GM10248 (cell line): Measurements from ENCODE around the gene RASL12.
"Not testable (repeated sequence)": the region's sequence is repeated elsewhere in the genome, so short reads cannot be mapped to it uniquely, and the experiment has no call there.

ENCODE experiments used
- CTCF ChIA-PET: fragments of 300-600 bp; sonication (Branson Sonifier 250); formaldehyde crosslinking; extraction: SDS; loops from one replicate; lab custom pipeline; 2021; ENCODE audit warnings: antibody characterized with exemption; lab: Yijun Ruan, JAX
- POLR2A ChIA-PET: fragments of 350-650 bp; sonication (Branson Sonifier 250); formaldehyde crosslinking; extraction: SDS; loops from one replicate; lab custom pipeline; 2020; ENCODE audit warnings: antibody characterized with exemption; lab: Yijun Ruan, JAX
- DNase-seq: peaks from one replicate; pipeline ENCODE4 v3.0.0; 2012; ENCODE audit errors: extremely low spot score
- TF ChIP-seq, protein P1 (sequence below): IDR thresholded peaks from 2 replicates; pipeline ENCODE4 v1.5.1; 2012; ENCODE audit warnings: mild to moderate bottlenecking, low read depth; ENCODE audit errors: extremely low read depth, missing control alignments, control extremely low read depth

RASL12 gene

DNA sequence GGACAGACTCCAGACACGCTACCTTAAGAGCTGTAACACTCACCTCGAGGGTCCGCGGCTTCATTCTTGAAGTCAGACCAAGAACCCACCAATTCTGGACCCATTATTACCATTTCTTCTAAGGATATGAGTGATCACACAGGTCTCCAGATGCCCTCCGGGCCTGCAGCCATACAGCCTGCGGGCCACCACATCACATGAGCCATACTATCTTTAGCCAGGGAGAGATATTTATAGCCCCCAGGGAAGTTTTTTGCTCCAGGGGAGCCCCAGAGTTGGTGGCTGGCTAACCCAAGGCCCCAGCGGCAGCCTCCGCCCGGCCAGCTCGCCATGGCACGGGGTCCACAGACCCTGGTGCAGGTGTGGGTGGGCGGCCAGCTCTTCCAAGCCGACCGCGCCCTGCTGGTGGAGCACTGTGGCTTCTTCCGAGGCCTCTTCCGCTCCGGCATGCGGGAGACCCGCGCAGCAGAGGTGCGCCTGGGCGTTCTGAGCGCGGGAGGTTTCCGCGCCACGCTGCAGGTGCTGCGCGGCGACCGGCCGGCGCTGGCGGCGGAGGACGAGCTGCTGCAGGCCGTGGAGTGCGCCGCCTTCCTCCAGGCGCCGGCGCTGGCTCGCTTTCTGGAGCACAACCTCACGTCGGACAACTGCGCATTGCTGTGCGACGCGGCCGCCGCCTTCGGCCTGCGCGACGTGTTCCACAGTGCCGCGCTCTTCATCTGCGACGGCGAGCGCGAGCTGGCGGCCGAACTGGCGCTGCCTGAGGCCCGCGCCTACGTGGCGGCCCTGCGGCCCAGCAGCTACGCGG, 8.9 kb upstream of the RASL12 start, which contains the start of gene KBTBD13:
Gene KBTBD13, plus strand, starts transcription at position 261 of the 805 bp plus-strand sequence. Its CDS starts 70 bp downstream, at position 331.
- CTCF ChIA-PET, result interaction anchor here (0.8 to 4.7 kb wide), 5 partner anchors 9 to 43 kb away, joined by 3 to 44 read pairs (median 21); partner anchors contain the start of gene RASL12
- no peak for DNase-seq
- POLR2A ChIA-PET, result no interaction called here
- TF ChIP-seq, protein P1, sequence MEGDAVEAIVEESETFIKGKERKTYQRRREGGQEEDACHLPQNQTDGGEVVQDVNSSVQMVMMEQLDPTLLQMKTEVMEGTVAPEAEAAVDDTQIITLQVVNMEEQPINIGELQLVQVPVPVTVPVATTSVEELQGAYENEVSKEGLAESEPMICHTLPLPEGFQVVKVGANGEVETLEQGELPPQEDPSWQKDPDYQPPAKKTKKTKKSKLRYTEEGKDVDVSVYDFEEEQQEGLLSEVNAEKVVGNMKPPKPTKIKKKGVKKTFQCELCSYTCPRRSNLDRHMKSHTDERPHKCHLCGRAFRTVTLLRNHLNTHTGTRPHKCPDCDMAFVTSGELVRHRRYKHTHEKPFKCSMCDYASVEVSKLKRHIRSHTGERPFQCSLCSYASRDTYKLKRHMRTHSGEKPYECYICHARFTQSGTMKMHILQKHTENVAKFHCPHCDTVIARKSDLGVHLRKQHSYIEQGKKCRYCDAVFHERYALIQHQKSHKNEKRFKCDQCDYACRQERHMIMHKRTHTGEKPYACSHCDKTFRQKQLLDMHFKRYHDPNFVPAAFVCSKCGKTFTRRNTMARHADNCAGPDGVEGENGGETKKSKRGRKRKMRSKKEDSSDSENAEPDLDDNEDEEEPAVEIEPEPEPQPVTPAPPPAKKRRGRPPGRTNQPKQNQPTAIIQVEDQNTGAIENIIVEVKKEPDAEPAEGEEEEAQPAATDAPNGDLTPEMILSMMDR, result no peak

DNA sequence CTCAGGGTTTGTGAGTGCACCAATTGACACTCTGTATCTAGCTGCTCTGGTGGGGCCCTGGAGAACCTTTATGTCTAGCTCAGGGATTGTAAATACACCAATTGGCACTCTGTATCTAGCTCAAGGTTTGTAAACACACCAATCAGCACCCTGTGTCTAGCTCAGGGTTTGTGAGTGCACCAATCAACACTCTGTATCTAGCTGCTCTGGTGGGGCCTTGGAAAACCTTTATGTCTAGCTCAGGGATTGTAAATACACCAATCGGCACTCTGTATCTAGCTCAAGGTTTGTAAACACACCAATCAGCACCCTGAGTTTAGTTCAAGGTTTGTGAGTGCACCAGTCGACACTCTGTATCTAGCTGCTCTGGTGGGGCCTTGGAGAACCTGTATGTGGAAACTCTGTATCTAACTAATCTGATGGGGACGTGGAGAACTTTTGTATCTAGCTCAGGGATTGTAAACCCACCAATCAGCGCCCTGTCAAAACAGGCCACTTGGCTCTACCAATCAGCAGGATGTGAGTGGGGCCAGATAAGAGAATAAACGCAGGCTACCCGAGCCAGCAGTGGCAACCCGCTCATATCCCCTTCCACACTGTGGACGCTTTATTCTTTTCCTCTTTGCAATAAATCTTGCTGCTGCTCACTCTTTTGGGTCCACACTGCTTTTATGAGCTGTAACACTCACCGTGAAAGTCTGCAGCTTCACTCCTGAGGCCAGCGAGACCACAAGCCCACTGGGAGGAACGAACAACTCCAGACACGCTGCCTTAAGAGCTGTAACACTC, 8.0 kb upstream of the RASL12 start:
- CTCF ChIA-PET, result interaction anchor here (0.9 to 4.7 kb wide), 5 partner anchors 8 to 42 kb away, joined by 4 to 44 read pairs (median 21); partner anchors contain the start of gene RASL12

DNA sequence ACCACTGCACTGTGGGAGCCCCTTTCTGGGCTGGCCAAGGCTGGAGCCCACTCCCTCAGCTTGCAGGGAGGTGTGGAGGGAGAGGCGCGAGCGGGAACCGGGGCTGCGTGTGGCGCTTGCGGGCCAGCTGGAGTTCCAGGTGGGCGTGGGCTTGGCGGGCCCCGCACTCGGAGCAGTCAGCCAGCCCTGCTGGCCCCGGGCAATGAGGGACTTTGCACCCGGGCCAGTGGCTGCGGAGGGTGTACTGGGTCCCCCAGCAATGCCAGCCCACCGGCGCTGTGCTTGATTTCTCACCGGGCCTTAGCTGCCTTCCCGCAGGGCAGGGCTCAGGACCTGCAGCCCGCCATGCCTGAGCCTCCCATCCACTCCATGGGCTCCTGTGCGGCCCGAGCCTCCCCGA, 7.2 kb upstream of the RASL12 start:
- POLR2A ChIA-PET, DNase-seq: not testable (repeated sequence)
- CTCF ChIA-PET, result interaction anchor here (0.9 to 10.5 kb wide), 4 partner anchors 12 to 41 kb away, joined by 4 to 72 read pairs (median 4); no protein-coding TSS in a partner anchor

More for the DNA sequence above, 8.0 kb upstream of the RASL12 start:
- POLR2A ChIA-PET, DNase-seq: not testable (repeated sequence)

DNA sequence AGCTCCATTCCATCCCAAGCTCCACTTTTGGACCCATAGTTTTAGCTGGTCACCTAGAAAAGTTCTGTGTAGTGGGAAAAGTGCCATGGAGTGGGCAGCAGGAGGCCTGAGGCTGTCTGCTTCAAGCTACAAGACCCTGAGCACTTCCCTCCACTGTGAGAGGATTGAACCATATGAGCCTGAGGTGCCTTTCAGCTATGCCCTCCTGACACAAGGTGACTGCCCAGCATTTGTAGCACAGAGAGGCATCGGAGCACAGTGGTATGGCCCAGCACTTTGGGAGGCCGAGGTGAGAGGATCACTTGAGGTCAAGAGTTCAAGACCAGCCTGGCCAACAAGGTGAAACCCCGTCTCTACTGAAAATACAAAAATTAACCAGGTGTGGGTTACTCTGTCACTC, 4.8 kb upstream of the RASL12 start:
- ChIA-PET CTCF (interaction anchor here (1.2 to 10.5 kb wide), 3 partner anchors 20 to 341 kb away, joined by 3 to 72 read pairs (median 3); no protein-coding TSS in a partner anchor), POLR2A (no interaction called here)
- no peak for DNase-seq
- TF ChIP-seq, protein P1, result no peak

DNA sequence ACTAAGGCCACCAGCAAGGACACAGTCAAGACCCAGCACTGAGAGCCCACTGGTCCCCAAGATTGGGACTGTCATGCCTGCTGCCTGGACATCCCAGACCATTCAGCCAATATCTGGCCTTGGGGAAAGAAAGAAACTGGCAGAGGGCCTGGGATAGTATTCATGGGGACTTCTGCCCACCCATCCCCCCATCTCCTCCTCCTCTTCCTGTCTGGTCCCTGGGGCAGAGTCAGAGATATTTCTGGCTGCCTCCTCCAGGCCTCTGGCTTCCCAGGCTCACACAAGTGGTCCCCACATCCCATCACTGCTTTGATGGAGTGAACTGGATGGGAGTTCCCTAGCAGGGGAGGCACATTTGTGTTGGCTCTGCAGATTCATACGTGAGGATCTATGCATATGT, 4.2 kb upstream of the RASL12 start:
- no peak for DNase-seq
- TF ChIP-seq, protein P1, result no peak
- CTCF ChIA-PET, result interaction anchor here (1.2 to 10.5 kb wide), 3 partner anchors 19 to 341 kb away, joined by 3 to 72 read pairs (median 3); no protein-coding TSS in a partner anchor
- POLR2A ChIA-PET, result no interaction called here

DNA sequence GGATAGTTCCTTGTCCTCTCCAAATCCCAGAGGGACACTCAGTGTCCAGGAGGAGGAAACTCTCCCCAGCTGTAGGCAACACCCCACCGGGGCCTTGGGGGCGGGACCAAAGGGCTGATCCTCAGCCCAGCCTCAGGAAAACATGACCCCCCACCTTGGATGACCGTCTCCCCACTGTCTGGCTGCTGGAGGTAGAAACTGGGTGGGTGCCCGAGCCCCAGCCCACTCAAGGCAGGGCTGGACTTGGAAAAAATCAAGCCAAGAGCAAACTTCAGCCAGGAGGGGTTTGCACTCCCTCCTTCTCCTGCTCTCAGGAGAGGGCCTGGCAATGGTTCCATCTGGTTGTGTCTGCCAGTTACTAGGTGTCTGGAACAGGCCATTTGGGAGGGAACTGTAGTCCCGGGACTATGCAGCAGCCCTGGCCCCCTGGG, 3.6 kb upstream of the RASL12 start:
- ChIA-PET CTCF (interaction anchor here (0.8 to 10.5 kb wide), 3 partner anchors 9 to 37 kb away, joined by 3 to 72 read pairs (median 4); no protein-coding TSS in a partner anchor), POLR2A (no interaction called here)
- TF ChIP-seq, protein P1, result no peak
- DNase-seq, result no peak
